Adrenal gland (tissue), 5 donors: Measurements from ENCODE around the gene FAHD1.

Source experiments
- CTCF ChIP-seq, 6 experiments: fragments of 450-650 bp in 4 of 6; fragments of 200-600 bp in 2 of 6; sonication (generic) in 1 of 6; IDR thresholded peaks; 1 replicate in 5 of 6; 2 replicates in 1 of 6; pipeline versions ENCODE4 v1.5.1 to v1.8.0; 2016 to 2021; ENCODE audit warnings: antibody characterized with exemption in 6 of 6, mild to moderate bottlenecking in 2 of 6, moderate library complexity in 1 of 6
- POLR2A ChIP-seq, 2 donors: fragments of 450-650 bp; IDR thresholded peaks; one replicate each; pipeline ENCODE4 v1.6.1; 2017; ENCODE audit warnings: antibody characterized with exemption in 2 of 2, mild to moderate bottlenecking in 2 of 2, moderate library complexity in 1 of 2
- donor health status: DM: no; HTN: no; CAD: no.

GRCh38 chr16:1826691-1827573 is at the start of gene FAHD1, which contains the start of gene HAGH:
- TF ChIP-seq CTCF (IDR thresholded peaks at IDR 0.05) = peak in 1 of 6 experiments; percentile 3
- TF ChIP-seq POLR2A (IDR thresholded peaks at IDR 0.05) = peak in 1 of 2 donors; percentile 60
